ENCODE data around the gene HS3ST4.

The HS3ST4 gene

DNA sequence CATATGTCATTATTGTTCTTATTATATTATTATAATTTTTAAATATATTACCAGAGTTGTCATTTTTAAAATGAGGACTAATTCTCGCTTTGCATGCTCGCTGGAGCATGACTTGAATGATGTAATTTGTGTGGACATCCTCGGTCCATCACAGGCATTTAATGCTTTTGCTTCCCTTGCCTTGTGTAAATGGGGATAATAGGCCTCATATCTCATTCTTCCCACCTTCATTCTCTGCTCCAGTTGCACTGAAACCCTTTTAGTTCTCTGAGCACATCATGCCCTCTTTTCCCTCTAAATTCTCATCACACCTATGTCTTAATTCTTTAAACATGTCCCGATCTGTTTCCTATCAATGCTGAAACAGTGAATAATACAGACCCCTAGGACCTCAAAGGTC lies 285.4 kb downstream of the HS3ST4 start:
- DNase-seq (ENCODE audit: low read depth, low spot score): no peak
- in situ Hi-C loops (cut with HindIII; ENCODE audit: low sequenced_read_pairs): no loop called here
- TF ChIP-seq, protein P1, sequence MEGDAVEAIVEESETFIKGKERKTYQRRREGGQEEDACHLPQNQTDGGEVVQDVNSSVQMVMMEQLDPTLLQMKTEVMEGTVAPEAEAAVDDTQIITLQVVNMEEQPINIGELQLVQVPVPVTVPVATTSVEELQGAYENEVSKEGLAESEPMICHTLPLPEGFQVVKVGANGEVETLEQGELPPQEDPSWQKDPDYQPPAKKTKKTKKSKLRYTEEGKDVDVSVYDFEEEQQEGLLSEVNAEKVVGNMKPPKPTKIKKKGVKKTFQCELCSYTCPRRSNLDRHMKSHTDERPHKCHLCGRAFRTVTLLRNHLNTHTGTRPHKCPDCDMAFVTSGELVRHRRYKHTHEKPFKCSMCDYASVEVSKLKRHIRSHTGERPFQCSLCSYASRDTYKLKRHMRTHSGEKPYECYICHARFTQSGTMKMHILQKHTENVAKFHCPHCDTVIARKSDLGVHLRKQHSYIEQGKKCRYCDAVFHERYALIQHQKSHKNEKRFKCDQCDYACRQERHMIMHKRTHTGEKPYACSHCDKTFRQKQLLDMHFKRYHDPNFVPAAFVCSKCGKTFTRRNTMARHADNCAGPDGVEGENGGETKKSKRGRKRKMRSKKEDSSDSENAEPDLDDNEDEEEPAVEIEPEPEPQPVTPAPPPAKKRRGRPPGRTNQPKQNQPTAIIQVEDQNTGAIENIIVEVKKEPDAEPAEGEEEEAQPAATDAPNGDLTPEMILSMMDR (IDR thresholded peaks at IDR 0.05; ENCODE audit: low read depth, low read length): no peak
- H3K4me3 ChIP-seq (ENCODE audit: low read depth, low read length): no peak overlapping the region

DNA sequence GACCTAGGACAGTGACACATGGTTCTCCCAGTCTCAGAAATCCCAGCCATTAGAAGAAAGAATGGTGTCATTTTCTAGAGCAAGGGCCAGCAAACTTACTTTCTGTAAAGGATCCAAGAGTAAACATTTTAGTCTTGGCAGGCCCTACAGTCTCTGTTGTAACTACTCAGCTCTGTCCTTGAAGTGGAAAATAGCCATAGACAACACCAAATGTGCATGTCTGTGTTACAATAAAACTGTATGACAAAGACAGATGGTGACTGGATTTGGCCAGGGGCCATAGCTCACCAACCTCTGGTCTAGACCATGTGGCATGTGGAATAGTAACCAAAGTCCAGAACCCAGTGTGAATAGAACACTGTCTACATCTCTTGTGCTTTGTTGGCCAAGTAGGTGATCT lies 286.5 kb downstream of the HS3ST4 start:
- DNase-seq (ENCODE audit: low read depth, low spot score): no peak
- no peak overlapping the region for H3K4me3 ChIP-seq (ENCODE audit: low read depth, low read length)
- TF ChIP-seq, protein P1 (IDR thresholded peaks at IDR 0.05; ENCODE audit: low read depth, low read length): no peak
- in situ Hi-C loops (cut with HindIII; ENCODE audit: low sequenced_read_pairs): no loop called here

DNA sequence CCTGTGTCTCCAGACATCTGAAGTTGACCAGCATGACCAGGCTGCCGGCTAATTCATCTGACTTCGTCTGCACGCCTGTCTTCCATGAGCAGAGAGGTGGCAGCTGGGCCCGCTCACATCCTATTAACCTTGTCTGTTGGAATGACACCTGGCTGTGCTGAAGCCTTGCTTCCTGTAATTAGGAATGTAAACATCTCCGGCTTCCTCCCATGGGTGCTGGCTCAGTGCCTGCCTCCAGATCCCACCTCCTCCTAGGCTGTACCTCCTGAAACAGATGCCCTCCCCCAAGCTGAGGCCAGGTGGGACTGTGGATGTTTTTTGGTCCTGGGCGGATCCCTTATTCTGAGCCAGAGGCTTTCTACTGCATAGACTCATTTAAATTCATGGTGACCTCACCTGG lies 296.3 kb downstream of the HS3ST4 start:
- TF ChIP-seq, protein P1 (IDR thresholded peaks at IDR 0.05; ENCODE audit: low read depth, low read length): no peak
- DNase-seq (ENCODE audit: low read depth, low spot score): no peak
- no peak overlapping the region for H3K4me3 ChIP-seq (ENCODE audit: low read depth, low read length)
- in situ Hi-C loops (cut with HindIII; ENCODE audit: low sequenced_read_pairs): no loop called here

DNA sequence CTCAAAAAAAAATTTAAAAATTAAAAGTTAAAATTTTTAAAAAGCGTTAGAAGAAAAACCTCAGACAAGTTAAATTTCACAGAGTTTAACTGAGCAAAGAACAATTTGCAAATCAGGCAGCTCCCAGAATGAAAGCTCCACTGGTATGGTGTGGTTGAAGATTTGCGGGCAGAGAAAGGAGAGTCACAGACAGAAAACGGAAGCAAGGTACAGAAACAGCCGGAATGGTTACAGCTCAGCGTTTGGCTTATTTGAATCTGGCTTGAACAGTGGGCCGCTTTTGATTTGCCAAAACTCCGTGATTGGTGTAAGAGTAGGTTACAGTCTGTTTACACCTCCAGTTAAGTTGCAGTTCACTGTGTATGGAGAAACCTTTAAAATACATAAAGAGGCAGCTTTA lies 297.1 kb downstream of the HS3ST4 start:
- no peak overlapping the region for H3K4me3 ChIP-seq (ENCODE audit: low read depth, low read length)
- in situ Hi-C loops (cut with HindIII; ENCODE audit: low sequenced_read_pairs): no loop called here
- TF ChIP-seq, protein P1 (IDR thresholded peaks at IDR 0.05; ENCODE audit: low read depth, low read length): no peak
- DNase-seq (ENCODE audit: low read depth, low spot score): no peak

DNA sequence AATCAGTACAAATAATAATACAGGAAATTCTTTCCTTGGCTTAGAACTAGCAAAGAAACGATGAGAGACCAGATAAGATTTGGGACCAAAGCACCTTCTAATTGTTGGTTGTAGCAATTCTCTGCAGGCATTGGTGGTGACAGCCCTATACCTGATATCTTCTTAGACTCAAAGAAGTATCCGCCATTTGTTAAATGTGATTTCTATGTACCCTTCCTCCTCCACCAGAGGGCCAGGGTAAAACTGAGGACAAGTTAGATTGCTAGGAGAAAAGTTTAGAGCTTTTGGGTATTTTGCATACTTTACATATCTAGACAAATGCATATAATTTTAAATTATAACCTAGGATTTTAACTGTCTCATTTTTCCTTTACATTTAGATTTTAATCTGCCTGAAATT lies 304.3 kb downstream of the HS3ST4 start:
- H3K4me3 ChIP-seq (ENCODE audit: low read depth, low read length): no peak overlapping the region
- TF ChIP-seq, protein P1 (IDR thresholded peaks at IDR 0.05; ENCODE audit: low read depth, low read length): no peak
- in situ Hi-C loops (cut with HindIII; ENCODE audit: low sequenced_read_pairs): no loop called here

DNA sequence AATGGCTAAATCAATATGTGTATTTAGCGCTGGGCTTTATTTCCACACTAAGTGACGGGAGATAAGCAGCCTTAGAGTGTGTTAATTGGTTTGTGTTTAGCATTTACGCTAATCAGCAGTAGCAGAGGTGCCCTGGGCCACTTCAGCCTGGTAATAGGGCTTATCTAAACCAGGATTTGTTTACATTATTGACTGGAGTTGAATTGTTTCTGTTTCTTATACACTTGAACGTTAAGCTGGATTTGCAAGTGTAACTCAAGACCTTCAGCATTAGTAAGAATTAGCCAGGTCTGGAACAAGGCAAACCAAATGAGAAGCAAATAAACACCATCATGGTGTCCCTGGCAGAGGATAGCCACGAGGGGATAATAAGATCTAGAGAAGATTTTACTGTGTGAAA lies 313.6 kb downstream of the HS3ST4 start:
- no peak for DNase-seq (ENCODE audit: low read depth, low spot score)
- in situ Hi-C loops (cut with HindIII; ENCODE audit: low sequenced_read_pairs): no loop called here
- TF ChIP-seq, protein P1 (IDR thresholded peaks at IDR 0.05; ENCODE audit: low read depth, low read length): no peak
- no peak overlapping the region for H3K4me3 ChIP-seq (ENCODE audit: low read depth, low read length)

More for the DNA sequence above, 304.3 kb downstream of the HS3ST4 start:
- DNase-seq (ENCODE audit: low read depth, low spot score): no peak

DNA sequence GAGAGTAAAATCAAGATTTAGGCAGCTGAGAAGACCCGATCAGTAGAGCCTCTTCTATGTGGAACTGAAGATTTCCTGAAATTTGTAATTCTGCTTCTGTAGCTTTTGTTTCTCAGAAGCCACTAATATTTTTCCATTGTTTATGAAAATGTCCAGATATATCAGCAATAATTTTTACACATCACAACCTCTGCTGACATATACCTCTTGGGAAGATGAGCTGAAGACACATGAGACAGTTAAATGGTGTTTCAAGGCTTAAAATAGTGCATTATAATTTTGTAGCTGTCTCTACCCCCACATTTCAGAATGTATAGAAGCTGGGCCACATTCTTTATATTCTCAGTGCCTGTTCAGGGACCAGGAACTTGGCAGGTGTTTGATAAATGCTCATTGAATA lies 320.6 kb downstream of the HS3ST4 start:
- in situ Hi-C loops (cut with HindIII; ENCODE audit: low sequenced_read_pairs): no loop called here
- no peak for DNase-seq (ENCODE audit: low read depth, low spot score)
- H3K4me3 ChIP-seq (ENCODE audit: low read depth, low read length): no peak overlapping the region
- TF ChIP-seq, protein P1 (IDR thresholded peaks at IDR 0.05; ENCODE audit: low read depth, low read length): no peak

All from astrocyte of the spinal cord (primary cell).